GM18502 (cell line): ENCODE measurements around the gene CCR5.
"Not testable (repeated sequence)": the region's sequence is repeated elsewhere in the genome, so short reads cannot be mapped to it uniquely, and the experiment has no call there.

Source experiments
- ATAC-seq: cut with Tn5 transposase; IDR thresholded peaks from one replicate; pipeline ENCODE4 v1.9.1; 2021; ENCODE audit warnings: mild to moderate bottlenecking; ENCODE audit not compliant: unreplicated experiment, poor library complexity

CCR5 gene

DNA sequence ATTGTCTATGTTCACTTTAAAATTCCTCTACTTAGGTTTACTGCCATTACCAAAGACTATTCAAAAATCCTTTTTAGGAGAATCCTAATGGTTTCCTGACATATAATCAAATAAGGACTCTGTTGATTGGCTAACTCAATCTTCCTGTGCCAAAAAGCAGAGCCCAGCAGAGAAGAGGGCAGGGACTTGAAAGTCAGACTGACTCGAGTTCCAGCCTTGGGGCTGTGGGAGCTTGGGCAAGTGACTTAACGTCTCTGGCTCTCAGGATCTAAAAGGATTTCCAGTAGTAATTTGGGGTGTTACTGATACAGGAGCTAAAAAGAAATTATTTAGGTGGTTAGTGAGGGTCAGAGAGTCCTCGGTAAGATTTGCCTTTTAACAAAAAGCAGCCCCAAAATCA is 10.9 kb downstream of the CCR5 start:
- no peak for ATAC-seq

DNA sequence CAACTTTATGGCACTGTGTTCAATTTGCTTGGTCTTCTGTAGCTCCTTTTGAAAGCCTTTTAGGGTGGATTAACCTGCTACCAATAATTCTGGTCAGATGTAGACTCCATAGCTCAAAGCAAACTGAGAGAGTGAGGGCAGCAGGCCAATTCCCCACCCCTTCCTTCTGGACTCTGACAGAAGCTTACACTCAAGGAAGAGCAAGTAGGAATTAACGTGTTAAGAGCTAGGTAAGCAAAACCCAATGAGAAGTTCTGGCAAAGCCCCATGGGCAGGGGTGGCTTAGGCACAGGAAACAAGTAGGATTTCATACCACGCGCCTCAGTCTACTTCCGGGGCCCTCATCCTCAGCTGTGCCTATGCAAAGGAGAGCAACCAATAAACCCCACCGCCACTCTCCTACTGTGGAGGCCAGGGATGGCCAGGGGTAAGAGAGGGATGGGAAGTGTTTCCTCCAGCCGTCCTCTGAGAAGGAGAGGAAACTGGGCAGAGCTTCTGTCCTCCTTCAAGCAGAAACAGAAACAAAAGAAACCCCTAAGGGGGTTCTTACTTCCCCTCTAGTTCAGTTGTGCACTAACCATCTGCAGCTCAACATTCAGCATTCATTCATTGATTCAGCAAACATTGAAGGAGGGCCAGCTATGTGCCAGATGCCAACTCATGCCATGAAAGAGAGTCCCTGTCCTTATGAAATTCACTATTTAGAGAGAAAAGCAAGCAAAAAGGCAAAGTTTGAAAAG is 12.6 kb downstream of the CCR5 start:
- no peak for ATAC-seq

DNA sequence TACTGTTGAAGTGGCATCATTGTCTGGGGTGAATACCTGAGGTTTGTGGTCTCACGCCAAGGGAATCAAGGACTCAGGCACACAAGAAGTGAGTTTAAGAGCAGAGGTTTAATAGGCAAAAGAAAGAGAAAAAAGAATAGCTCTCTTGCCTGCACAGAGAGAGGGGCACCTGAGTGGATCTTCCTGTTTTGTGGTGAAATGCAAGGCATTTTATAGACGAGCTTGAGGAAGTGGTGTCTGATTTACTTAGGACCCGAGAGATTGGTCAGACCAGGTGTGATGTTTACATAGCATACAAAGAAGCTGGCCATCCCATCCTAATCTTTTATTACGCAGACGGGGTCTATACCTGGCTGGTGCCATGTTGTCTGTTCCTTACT is 13.2 kb downstream of the CCR5 start:
- ATAC-seq, result no peak

DNA sequence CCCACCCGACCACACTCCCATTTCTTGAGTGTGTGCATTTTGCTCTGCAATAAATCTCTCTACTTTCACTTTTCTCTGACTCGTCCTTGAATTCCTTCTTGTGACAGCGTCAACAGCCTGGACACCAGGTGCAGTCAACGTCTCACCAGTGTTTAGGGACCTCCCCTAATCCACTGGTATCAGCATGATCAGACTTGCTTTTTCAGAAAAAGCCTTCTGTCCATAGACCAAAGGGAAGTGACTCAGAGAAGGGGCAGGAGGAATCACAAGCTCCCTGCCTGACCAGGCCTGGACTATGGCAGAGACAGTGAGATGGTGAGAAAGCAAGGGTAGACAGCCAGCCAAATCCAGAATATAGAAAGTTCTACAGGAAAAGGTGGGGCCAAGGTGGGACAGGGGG is 15.5 kb downstream of the CCR5 start:
- ATAC-seq, result no peak

DNA sequence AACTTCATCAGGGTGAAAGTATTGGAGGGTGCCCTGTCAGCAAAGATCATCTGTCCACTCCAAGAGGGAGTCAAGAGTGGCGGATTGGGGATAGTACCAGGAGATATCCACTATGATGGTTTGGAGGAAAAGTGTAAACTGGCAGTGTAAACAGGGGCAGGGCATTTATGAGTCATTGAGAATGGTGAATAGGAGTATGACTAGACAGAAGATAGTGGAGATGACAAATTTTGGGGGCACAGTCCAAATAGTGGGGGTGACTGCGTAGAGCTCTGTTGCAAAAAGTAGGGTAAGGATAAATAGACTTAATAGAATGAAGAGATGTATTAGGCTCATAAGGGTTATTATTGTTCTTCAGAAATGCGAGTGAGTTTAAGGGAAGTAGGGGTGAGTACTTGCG is 18.1 kb downstream of the CCR5 start:
- not testable (repeated sequence) for ATAC-seq

DNA sequence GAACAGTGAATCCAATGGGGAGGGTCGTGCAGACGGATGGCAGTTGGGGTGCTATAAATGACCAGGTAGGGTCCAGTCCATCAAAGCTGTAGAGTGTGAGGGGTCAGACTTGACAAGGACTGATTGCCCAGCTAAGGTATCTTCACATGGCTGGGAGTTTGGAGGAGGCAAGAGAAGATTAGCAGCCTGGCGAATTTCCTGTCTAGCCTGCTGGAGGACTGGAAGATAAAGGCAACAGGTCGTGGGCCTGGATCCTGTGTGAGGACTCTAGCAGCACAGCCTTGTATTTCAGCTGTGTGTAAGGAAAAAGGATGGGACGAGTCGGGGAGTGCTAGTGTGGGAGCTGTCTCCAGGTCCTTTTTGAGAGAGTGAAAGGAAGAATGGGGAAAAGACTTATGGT is 18.6 kb downstream of the CCR5 start:
- no peak for ATAC-seq

DNA sequence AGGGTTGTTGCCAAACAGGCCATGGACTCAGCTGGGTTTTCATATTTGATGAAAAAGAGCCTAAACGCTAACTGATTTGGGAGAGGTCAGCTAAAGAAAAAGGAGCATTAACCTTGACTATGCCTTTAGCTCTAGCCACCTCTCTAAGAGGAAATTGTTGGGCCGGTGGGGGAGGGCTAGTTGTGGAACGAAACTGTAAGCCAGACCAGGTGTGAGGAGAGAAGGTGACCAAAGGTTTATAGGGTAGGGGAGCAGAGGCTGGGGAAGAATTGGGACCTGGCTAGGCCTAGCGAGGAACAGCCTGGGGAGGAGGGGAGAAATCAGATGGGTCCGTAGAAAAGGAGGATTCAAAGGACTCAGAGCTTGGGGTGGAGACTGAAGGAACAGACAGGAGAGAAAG is 20.8 kb downstream of the CCR5 start:
- not testable (repeated sequence) for ATAC-seq

DNA sequence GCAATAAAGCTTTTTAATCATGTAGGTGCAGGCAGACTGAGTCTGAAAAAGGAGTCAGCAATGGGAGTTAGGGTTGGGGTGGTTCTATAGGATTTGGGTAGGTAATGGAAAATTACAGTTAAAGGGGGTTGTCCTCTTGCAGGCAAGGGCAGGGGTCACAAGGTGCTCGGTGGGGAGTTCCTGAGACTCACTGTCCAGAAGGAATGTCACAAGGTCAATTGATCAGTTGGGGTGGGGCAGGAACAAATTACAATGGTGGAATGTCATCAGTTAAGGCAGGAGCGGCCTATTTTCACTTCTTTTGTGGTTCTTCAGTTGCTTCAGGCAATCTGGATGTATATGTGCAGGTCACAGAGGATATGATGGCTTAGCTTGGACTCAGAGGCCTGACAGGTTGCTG is 22.3 kb downstream of the CCR5 start:
- ATAC-seq, result no peak

DNA sequence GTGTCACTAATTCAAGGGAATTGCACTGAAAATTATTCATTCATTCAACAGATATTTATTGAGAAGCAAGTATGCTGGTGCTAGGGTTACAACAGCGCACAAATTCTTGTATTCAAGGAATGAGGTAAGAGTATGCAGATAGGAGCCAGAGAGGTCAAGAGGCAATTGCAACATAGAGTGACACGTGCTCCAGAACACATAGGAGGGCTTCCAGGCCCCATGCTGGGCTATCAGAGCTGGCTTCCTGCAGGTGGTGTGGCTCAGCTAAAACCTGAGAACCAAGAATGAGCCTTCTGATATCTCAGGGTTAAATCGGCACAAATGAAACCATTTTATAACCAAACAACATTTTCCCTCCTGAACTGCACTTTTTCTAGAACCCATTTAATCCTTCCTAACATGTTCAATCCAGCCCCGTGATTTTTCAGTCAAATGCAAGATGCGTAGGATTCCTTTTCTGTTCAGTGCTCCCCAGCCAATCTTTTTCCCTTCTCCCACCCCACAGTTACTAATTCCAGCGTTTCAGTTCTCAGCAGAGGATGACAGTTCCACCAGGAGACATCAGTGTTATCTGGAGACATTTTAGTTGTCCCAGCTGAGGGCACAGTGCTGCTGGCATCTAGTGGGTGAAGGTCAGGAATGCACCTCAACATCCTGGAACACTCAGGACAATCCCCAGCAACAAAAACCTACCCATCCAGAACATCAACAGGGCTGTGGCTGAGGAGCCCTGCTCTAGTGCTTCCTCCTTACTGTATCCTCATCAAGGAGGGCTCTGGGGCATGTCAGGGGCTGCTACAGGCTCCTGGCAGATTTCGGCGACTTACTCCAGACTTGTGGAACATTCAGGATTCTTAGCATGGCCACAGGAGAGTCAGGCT is 23.0 kb downstream of the CCR5 start:
- ATAC-seq, result no peak

DNA sequence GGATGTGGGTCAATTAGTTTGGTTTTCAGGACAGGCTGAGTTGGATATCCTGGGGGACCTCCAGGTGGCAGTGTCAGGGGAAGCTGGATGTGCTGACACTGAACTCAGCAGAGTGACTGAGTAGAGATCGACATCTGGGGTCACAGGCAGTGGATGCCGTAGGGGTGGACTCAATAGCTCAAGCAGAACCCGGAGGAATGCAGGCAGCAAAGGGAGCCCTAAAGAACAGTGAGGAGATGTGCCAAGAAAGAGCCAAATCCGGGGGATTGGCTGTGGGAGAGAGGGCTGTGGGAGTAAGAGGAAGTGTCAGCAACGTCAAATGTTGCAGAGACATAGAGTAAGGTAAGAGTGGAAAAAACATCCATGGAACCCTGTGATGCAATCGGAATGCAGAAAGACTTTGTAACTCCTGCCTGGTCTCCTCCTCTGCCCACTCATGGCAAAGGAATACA is 24.5 kb downstream of the CCR5 start:
- no peak for ATAC-seq

DNA sequence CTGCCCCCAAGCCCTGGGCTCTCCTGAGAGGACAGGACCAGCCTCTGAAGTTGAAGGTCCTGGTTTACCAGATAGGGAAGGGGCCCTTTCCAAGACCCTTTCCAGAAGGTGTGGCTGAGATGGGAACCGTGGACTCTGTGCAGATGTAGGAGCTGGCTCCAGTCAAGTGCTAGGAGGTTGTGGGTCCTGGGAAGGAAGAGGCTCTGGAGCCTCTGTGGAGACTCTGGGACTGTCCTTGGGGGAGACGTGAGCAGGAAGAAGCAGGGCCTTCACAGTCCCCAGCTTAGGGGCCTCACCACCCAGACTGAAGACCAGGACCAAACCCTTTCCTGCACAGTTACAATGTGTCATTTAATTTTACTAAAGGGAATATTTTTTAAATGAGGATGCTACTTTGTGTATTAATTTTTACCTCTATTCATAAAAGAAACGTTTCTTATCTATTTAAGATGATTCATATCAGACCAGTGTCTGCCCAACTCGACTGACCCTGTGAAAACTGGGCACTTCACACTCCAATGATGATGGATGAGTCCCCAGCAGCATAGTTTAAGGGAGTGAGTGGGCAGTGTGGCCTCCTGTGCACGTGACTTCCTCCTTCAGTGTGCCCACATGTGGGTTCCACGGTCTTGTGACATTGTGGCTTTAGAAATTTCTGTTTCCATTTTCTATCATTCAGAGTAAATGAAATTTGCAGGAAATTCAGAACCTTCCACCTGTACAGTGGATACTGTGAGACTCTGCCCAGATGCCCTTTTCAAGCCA is 25.2 kb downstream of the CCR5 start:
- no peak for ATAC-seq

DNA sequence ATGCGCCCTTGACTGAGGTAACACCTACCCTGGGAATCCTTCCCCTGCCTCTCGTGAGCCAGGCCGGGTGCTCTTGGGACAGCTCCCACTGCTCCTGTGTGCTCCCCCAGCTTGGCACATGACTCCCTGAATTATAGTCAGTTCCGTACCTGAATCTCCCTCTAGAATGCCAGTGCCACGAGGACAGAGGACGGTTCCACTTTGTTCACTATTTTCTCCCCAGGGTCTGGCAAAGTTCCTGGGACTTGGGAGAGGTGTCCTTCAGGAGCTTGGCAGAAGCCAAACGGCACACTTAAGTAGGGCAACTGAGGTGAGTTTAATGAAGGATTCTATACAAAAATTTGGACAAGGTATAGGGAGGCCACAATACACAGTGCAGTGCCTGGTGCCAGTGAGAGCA is 26.4 kb downstream of the CCR5 start:
- ATAC-seq, result no peak

DNA sequence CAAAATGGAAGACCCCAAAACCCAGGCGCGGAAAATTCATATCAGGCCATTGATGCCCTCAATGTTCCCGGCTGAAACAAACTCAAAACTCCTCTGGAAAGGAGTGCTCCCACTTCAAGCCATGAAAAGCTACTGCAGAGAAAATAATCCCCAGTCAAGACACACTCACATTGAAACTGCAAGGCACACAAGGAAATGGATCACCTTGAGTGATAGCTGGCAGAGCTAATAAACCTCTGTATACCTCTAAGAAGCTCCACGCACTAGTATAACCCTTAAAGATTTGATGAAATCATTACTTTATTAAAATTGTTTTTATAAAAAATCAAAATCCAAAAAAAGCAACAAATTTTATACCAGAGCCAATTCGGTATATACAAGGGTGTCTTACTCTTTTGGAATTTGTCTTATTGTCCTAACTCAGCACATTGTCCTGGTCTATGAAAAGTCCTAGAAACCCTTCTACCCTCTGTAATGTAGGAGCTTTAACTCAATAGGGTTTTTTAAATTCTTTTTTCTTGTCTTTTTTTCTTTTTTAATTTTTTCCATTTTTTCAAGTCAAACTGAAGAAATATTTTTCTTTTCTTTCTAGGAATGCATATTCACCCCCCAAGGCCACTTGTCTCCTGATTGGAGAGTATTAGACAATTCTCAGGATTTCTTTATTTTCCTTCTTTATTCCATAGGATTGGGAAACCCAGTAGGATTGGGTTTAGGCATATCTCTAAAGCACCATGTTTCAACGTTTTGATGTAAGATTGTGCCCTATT is 27.6 kb downstream of the CCR5 start:
- no peak for ATAC-seq

DNA sequence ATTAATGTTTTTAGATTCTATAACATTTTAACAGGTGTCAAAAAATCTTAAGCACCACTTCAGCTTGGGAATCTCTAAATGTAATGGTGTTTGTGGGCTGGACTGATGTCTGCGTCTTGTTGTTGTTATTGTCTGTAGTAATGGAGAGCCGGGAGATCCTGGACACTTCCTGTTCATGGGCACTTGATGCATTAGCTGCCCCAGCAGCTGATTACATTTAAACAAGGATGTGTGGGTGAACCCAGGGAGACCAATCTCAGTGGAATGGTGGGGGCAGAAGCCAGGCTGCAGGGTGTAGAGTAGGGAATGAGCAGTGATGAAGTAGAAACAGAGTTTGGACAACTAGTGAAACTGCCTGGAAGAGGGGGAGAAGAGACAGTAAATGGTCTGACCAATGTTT is 28.4 kb downstream of the CCR5 start:
- no peak for ATAC-seq

DNA sequence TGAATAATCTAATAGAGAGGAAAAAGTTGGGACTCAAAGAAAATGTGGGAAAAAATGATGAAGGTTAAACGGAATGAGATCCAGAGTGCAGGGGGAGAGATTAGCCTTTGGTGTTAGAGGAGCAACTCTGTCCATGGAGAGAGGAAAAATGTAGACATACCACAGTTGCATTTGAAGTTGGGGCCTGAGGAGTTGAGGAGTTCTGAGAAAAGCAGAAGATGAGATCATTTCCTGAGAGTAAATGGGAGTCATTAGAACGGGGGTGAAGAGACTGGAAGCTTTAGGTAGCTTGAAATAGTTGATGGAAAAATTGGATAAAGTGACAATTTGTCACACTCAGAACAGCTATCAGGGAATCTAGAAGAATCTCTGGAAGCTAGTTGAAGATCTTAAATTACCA is 28.8 kb downstream of the CCR5 start:
- ATAC-seq, result no peak

DNA sequence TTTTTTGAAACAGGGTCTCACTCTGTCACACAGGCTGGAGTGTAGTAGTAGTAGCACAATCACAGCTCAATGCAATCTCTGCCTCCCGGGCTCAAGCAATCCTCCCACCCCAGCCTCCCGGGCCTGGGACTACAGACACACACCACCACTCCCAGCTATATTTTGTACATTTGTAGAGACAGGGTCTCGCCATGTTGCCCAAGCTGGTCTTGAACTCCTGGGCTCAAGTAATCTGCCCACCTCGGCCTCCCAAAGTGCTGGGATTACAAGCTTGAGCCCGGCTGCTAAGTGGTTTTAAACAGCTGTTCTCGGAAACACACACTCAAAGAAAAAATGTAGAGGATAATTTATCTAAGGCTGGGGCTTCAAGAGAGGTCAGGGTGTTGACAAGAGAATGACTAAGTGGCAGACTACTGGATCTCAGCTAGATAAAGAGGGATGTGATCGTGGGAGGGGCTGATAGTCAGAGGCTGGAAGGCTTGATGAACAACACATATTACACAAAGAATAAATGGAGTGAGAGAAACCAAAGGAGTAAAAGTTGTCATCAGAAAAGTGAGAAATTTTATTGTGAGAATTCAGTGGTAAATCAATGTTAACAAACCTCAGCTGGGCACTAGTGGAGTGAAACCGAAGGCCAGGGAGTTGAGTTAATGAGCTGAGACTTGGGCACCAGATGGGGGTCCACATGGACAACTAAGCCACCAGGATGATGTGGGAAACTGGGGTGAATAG is 29.4 kb downstream of the CCR5 start:
- no peak for ATAC-seq

DNA sequence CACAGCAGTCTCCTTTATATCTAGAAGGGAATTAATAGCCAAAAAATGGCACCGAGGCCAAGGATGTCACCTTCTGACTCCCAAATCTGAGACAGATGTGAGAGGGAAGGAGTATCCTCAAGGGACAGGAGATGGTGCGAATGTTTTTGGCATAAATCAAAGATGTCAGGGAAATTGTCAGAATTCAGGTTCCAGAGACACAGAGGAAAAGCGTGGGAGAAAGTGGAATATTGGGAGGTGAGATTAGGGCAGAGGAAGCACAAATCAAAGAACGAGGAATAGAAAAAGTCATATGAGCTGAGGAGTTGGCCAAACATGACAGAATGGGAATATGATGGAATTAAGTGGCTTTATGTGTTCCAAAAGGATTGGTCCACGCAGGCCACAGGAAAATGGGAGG is 30.1 kb downstream of the CCR5 start:
- no peak for ATAC-seq

DNA sequence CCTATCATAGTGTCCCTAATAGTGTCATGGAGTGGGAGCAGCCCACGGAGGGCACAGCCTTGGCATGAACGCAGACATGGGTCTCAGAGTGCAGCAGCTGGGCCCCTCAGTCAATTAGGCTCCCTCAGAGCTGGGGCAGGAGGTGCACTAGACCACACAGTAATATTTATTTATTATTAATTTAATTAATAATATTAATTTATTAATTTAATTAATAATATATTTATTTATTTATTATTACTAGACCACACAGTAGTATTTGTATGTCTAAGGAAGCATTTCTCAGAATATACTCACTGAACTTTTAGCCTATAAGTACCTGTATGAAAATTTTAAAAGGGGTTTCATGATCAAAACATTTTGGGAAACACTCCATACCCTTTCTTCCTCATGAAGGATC is 30.8 kb downstream of the CCR5 start:
- ATAC-seq, result no peak

DNA sequence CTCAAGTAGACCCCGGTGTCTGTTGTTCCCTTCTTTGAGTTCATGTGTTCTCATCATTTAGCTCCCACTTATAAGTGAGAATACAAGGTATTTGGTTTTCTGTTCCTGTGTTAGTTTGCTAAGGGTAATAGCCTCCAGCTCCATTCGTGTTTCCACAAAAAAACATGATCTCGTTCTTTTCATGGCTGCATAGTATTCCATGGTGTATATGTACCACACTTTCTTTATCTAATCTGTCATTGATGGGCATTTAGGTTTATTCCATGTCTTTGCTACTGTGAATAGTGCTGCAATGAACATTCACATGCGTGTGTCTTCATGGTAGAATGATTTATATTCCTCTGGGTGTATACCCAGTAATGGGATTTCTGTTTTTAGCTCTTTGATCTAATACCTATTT is 32.2 kb downstream of the CCR5 start:
- ATAC-seq, result not testable (repeated sequence)
